ENCODE data around the gene ANAPC10.
"Not testable (repeated sequence)": the region's sequence is repeated elsewhere in the genome, so short reads cannot be mapped to it uniquely, and the experiment has no call there.

Gene ANAPC10

DNA sequence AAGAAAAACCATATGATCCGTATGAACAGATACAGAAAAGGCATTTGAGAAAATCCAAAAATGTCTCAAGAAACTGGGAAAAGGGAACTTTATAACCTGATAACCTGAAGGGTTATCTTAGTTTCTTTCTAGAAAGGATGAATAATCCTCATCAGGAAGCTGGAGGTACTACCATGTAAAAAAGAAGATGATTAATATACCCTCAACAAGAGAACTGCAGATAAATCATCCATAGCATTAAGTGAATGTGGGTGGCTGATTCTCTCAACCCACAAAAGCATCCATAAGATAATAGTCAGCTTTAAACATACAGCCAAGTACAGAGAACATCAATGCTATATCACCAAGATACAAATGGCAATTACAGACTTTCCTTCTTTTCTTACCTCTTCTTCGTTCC lies 26.4 kb downstream of the ANAPC10 start:
- no peak for DNase-seq (ENCODE audit: low read depth)

DNA sequence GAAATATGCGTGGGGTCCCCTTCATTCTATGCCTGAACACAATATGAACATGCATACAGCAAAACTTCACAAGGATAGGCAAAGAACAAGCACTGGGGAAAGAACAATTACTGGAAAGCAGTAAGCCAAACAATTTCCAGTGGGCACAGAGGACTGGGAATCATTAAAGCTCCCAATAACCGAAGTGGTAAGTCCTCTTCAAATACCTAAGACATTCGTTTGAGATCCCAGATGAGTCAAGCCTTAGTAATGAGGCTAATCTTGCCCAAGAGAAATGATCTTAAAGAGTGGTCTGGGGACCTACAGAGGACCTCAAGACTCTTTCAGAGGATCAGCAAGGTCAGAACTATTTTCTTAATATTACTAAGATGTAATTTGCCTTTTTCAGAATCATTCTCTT lies 28.6 kb downstream of the ANAPC10 start:
- no peak for DNase-seq (ENCODE audit: low read depth)

DNA sequence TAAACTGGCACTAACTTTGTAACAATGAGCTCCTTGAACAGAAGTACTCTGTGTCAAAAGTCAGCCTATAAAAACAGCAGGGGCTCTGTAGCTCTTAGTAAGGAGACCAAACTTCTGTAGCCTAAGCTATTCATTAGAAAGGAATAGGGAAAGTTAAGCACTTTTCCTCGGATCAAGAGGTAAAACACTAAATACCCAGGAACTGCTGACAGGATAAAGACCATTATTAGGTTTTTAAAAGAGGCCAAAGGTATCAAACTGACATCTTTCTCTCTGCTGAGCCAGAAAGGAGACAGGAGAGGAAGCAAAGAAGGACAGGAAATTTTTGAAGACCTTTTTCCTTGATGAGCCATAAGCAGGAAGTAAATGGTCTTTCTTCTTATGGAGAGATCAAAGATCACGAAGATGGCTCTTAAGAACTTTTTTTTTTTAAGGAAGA lies 31.9 kb downstream of the ANAPC10 start:
- no peak for DNase-seq (ENCODE audit: low read depth)

DNA sequence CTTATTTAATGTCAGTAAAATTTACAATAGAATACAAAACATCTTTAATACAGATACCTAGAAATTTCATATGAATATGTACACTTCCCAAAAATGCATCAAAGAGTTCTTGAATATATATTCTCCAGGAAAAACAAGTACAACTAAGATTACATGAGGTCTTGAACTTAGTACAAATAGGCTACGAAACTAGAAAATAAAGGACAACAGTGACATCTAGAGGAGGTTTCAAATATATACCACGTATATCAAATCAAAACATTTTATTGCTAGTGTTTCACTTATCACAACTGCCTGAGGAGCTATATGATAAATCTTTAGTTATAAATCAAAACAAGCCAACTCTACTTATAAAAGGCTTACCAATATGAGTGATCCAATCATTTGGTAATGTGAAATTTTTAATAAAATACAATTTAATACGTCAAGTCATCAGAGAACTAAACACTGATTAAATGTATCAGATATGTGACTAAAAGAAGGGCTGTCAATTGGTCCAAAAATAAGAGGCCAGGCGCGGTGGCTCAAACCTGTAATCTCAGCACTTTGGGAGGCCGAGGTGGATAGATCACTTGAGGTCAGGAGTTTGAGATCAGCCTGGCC lies 36.6 kb downstream of the ANAPC10 start:
- no peak for DNase-seq (ENCODE audit: low read depth)

DNA sequence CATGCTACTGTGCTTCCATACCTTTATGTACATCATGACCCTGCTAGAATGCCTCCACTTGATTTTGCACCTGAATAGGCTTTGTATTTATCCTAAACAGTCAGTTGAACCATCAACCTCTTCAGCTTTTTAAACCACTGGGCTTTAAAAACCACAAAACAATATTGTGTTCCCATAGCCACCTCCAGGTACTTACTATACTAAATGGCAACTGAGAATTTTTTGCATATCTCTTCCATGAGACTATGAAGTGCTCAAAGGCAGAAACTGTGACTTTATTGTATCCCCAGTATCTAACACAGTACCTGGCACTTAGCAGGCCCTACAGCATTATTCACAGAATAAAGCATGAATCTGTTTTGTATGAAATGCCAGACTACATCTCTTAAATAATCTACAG lies 39.7 kb downstream of the ANAPC10 start:
- no peak for DNase-seq (ENCODE audit: low read depth)

DNA sequence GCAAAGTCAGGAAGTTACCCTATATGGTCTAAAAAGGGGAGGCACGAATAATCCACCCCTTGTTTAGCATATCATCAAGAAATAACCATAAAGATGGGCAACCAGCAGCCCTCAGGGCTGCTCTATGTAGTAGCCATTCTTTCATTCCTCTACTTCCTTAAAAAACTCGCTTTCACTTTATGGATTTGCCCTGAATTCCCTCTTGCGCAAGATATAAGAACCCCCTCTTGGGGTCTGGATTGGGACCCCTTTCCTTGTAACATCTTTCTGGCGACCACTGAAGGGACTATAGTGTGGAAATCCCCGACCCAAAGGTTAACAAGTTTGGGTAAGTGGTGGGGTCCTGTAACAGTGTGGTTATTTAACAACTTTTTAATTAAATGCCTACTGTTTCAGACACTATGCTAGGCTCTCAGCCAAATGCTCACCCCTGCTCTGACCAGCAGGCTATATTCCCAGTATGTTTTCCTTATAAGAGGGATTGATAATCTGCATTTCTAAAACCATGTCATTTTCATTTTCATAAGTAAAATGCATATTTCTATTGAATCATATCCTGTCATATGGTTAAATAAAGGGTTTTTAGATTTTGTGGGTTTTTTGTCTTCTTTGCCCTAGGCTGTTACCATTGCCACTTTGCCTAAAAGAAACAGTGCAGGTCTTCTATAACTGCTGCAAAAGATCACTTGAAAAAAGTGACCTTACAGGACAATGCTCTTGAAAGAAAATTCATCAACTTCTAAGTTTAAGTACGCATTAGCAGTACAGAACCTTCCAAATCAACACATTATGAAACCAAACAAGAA lies 41.5 kb downstream of the ANAPC10 start:
- DNase-seq (ENCODE audit: low read depth), result no peak

DNA sequence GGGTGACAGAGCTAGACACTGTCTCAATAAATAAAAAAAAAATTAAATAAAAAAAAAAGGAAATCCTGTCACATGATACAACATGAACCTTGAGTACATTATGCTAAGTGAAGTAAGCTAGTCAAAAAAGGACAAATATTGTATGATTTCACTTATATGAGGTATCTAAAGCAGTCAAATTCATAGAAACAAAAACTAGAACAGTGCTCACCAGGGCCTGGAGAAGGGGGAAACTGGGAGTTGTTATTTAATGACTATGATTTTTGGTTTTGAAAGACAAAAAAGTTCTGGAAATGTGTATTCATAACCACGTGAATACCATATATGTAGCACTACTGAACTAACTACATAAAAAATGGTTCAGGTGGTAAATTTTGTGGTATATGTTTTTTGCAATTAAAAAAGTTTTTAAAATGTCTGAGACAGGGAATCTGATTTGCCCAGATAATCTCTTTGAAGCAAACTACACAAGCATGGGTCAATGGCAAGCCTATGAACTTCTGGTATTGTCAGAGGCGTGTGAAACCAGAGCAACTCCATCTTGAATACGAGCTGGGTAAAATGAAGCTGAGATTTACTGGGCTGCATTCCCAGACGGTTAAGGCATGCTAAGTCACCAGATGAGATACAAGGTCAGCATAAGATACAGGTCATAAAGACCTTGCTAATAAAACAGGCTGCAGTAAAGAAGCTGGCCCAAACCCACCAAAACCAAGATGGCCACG lies 42.3 kb downstream of the ANAPC10 start:
- DNase-seq (ENCODE audit: low read depth), result no peak

DNA sequence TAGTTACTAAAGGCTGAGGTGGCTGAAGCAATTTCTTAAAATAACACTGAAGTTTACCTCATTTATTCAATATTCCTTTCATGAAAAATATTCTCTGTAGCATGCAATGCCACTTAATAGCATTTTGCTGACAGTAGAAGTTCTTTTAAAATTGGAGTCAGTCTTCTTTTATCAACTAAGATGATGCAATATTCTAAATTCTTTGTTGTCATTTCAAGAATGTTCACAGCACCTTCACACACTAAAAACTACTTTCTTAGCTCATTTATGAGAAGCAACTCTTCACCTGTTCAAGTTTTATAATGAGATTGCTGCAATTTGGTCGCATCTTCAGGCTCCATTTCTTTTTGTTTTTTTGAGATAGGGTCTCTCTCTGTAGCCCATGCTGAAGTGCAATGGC lies 48.8 kb downstream of the ANAPC10 start:
- DNase-seq (ENCODE audit: low read depth), result no peak

DNA sequence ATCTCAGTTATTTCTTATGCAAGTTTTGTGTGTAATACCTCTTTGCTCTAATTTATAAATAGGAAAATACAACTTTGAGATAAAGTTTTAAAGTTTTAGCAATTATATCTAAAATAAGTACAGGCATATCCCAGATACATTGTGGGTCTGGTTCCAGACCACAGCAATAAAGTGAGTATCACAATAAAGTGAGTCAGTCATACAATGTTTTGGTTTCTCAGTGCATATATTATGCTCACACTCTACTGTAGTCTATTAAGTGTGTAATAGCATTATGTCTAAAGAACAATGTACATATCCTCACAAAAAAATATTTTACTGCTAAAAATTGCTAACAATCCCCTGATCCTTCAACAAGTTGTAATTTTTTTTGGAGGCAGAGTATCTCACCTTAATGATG lies 49.2 kb downstream of the ANAPC10 start:
- no peak for DNase-seq (ENCODE audit: low read depth)

DNA sequence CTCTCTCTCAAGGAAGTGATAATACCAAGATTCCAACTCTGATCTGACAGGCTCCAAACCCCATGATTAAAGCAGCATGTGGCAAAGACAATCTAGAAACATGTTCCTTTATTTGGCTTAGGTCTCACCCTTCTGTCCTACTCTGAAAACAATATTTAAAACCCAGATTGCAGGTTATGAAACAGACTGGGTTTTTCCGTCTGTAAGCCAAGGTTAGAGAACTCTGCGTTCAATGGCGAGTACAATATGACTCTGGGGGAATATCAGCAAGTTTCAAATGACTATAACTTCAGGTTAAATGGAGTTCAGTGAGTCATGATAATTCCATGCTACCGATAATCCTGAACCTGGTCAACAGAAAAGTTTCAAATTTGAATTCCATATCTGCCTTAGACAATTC lies 50.8 kb downstream of the ANAPC10 start:
- DNase-seq (ENCODE audit: low read depth), result no peak

DNA sequence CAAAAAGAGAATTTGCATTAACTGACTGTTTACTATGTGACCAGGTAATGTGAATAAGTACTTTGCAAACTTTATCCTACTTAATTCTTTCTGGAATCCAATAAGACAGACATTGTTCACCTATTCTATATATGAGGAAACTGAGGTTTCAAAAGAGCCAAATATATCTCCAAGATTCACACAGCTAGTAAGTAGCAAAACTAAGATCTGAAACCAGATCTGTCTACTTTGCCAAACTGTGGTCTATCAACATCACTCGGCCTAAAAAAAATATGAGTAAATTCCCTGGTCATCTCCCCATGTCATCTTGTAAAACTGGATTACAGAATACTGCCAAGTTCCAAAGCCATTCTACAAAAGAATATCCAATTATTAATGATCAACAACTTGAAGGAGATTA lies 52.8 kb downstream of the ANAPC10 start:
- DNase-seq (ENCODE audit: low read depth), result no peak

DNA sequence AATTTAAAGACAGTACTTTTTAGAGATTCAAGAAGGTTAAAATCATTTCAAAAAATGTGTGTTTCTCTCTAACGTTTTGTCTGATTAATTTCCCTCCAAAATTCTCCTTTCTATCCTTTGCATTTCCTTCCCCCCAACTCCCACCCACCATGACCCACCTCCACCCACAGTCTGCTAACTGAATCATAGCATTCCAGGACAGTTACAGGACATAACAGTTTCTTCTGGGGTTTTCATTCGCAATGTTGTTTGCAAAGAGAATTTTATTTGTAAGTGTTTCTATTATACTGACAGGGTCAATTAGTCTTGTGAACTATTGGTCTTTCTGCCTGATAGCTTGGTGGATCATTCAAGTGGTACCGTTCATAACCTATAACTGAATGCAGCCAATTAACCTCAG lies 53.7 kb downstream of the ANAPC10 start:
- no peak for DNase-seq (ENCODE audit: low read depth)

DNA sequence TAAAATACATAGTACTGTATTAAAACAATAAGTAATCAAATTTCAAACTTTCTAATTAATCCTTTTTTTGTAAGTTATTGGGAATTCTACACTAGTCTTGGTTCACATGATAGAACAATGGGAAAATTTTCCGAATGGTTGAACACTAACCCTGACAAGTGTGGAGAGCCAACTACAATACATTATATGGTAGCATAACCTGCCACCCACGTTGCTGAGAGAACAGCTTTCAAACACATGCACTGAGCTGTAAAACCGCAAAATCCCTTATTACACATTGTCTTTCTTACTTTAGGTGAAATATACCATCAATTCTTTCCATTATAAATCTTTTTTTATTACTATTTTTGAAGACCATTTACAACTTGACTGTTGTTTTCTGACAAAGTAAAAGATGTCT lies 54.7 kb downstream of the ANAPC10 start:
- no peak for DNase-seq (ENCODE audit: low read depth)

DNA sequence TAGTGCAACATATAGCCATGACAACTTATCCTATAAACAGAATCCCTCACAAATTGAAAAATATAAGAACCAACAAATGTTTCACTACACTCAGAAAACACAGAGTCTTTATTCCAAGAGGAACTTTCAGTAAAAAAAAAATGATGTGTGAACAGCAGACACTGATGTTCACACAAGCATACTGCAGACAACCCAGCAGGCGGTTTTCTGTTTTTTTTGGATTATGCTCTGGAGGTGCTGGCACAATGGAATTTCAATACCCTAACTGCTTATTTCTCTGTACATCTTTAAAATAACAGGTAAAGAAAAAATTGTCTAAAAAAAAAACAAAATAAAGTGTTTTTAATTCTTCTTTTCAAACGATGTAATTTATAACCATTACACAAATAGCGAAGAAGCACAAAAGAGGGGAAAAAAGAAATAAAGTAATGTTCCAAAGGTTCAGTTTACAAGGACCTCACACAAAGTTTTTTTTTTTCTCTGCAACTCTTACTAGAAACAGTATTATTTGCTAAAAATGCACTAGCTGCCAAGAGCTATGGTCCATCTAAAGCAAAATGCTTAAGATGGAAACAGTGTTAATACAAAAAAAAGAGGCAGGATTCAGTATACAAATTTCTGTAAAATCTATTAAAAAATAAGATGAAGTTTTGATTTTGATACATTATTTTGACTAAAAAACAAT lies 55.3 kb downstream of the ANAPC10 start:
- no peak for DNase-seq (ENCODE audit: low read depth)

DNA sequence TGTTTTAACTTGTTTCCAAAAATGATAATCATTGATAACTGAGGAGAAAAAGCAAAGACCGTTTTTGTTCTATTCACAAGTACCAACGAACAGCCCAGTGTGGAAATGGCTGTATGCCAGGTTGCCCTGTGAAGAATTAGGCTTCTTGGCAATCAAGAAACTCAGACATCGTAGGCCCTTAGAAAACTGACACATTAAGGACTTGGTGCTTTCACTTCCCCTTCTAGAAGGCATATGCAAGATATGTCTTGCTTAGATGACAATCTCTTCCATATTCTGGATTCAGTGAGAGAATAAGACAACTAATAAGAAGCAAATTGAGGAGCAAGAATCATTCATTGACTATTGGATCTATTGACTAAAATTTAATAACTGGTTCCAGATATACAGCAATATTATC lies 56.6 kb downstream of the ANAPC10 start:
- no peak for DNase-seq (ENCODE audit: low read depth)

DNA sequence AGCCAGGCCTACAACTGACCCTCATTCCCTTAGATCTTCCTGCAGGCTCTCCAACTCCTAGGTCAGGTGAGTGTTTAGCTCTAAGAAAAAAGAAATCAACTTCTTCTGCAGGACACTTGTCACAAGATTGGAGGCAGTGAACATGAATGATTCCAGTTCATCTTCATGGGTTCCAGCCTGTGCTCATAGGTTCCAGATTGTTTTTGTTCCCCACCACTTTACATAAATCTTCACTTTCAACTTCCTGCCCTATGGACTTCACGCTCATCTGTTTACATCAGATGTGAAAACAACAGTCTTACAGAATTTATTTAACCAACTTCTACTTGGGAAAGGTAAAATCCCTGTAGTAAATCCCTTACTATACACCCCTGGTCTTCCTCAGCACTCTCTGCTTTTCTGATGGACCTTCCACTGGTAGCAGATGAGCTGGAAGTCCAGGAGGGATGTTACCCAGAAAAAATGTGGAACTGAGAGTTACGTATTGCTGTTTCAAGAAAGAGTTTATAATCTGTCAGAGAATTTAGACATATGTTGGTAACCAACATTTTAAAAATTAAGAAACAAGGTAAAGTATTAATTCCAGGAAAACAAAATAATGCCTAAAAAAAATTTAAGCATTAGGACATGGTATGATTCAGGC lies 62.4 kb downstream of the ANAPC10 start:
- no peak for DNase-seq (ENCODE audit: low read depth)

DNA sequence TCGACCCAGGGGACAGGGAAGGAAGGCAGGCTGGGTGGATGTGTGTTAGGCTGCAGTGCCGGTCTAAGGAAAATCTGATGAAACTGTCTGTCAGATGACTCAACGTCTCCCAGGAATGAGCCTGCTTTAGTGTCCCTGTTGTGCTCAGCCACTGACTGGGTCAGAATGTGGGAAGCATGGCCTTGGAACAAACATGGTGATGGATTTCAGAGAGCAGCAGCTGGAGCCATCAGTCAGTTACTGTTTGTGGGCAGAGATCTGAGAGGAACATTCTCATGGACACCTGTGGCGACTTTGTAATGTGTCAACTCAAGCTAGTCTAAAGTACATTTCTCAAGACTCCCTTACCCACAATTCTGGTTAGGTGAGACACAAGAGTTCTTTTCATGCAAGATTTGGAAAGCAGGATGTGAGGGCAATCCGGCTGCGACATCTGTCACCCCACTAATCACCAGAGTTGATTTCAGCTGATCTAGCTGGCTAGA lies 63.2 kb downstream of the ANAPC10 start:
- no peak for DNase-seq (ENCODE audit: low read depth)

DNA sequence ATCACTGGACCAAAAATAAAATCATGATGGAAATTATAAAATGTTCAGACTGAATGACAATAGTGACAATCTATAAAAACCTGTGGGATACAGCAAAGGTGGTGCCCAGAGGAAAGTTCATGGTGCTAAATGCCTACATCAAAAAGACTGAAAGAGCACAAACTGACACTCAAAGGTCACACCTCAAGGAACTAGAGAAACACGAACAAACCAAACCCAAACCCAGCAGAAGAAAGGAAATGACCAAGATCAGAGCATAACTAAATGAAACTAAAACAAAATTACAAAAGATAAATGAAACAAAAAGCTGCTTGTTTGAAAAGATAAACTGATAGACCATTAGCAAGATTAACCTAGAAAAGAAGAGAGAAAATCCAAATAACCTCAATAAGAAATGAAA lies 78.7 kb downstream of the ANAPC10 start:
- no peak for DNase-seq (ENCODE audit: low read depth)

DNA sequence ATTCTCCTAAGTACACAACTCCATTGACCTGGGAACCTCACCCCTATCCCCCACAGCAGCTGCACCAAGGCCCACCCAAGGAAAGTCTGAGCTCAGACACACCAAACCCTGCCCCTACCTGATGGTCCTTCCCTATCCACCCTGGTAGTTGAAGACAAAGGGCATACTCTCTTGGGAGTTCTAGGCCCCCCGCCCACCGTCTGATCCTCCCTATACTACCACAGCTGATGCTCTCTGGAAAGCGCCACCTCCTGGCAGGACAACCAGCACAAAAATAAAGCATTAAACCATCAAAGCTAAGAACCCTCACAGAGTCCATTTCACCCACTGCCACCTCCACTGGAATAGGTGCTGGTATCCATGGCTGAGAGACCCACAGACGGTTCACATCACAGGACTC lies 83.6 kb downstream of the ANAPC10 start:
- no peak for DNase-seq (ENCODE audit: low read depth)

DNA sequence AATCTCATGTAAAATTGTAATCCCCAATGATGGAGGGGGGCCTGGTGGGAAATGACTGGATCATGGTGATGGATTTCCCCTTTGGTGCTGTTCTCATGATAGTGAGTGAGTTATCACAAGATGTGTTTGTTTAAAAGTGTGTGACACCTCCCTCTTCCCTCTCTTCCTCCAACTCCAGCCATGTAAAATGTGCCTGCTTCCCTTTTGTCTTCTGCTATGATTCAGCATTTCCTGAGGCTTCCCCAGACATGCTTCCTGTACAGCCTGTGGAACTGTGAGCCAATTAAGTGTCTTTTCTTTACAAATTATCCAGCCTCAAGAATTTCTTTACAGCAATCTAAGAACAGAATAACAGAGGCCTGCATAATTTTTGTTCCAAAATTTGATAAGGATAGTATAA lies 85.2 kb downstream of the ANAPC10 start:
- DNase-seq (ENCODE audit: low read depth), result no peak

DNA sequence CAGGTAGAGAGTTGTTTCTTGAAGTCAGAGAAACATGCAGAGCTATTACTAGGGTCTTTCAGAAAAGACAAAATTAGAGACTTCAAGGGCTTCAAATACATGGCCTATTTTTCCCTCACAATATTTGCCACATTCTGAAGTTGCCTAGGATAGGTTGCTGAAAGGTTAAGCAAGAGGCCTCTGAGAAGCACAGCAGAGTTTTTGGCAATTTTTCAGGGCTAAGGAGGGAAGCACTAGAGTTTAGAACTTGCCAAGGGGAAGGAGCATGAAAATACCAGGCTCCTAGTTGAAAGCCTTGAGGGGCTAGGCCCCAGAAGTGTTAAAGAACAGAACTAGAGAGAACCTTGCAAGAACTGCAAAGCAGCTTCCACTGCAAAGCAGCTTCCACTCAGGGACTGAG lies 86.4 kb downstream of the ANAPC10 start:
- no peak for DNase-seq (ENCODE audit: low read depth)

DNA sequence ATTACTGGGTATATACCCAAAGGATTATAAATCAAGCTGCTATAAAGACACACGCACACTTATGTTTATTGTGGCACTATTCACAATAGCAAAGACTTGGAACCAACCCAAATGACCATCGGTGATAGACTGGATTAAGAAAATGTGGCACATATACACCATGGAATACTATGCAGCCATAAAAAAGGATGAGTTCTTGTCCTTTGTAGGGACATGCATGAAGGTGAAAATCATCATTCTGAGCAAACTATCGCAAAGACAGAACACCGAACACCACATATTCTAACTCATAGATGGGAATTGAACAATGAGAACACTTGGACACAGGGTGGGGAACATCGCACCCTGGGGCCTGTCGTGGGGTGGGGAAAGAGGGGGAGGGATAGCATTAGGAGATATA lies 87.7 kb downstream of the ANAPC10 start:
- not testable (repeated sequence) for DNase-seq (ENCODE audit: low read depth)

All from stimulated activated CD4-positive, alpha-beta T cell treated with anti-CD3 and anti-CD28 coated beads, Interleukin-2, amount 100 ng/mL, for 4 hours (primary cell).